Occipital lobe (tissue), 2 donors: ENCODE results near the gene TMEM184A. TPM values are rescaled to one million over a fixed set of nuclear protein-coding genes. Genes with fewer than 3 reads are reported as not detected.

ENCODE experiments used
- DNase-seq: peaks from one replicate; lab custom pipeline; 2025; lab: John Stamatoyannopoulos, UW
- total RNA-seq: library from RNA; depleted of rRNA; stranded (reverse); fragments of >200 nt; gene quantifications from one replicate; pipeline ENCODE4 v1.2.3, GENCODE V29; 2014

TMEM184A gene
- not detected for total RNA-seq

DNA sequence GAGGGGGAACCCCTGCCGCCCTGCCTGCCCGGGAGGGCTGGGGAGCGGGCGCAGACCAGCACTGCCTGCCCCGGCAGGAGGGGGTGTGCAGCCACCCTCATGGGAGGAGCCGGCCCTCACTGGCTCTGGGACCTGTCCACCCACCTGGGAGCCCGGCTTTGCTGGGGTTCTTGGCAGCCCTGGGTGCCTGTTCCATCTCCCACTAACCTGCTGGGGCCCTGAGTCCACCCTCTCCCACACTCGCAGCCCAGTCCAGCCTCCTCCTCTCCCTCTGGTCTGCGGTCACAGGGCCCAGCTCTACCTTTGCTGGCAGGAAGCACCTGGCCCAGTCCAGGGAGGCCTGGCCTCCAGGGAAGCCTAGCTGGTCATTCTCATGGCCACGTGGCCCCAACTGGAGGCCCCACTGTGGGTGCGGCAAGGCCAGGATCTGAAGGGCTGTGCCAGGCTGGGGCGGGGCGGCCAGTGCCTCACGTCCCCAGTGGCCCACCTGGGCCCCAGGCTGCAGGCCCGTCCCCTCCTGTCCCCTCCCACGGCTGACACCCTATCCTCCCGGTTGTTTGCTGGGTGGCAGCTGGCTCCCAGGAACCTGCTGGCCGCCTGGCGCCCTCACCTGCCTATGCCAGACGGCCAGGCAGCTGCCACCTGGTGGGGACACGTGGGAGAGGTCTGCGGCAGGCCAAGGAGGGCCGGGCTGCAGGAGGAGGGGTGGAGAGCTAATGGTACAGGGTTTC lies at the start of gene TMEM184A:
TSS of gene TMEM184A (minus strand) at position 393 of the 731 bp plus-strand sequence. CDS start 721 bp downstream, outside the sequence.
- DNase-seq = no peak

DNA sequence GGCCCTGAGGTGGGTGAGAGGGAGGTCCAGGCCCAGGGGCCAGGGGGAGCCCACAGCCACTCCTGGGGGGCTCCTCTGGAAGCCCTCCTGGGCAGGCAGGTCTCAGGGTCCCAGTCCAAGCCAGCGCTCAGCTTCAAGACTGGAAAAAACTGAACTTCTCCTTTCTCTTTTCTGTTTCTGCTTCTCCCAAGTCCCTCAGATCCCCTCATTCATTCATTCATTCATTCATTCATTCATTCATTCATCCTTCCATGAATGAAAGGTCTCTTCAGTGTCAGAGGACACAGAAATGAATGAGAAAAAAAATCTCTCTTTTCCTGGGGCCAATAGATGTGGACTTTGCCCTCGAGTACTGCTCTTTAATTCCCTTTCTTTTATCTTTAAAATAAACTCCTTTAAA lies 48.4 kb upstream of the TMEM184A start:
- no peak for DNase-seq

DNA sequence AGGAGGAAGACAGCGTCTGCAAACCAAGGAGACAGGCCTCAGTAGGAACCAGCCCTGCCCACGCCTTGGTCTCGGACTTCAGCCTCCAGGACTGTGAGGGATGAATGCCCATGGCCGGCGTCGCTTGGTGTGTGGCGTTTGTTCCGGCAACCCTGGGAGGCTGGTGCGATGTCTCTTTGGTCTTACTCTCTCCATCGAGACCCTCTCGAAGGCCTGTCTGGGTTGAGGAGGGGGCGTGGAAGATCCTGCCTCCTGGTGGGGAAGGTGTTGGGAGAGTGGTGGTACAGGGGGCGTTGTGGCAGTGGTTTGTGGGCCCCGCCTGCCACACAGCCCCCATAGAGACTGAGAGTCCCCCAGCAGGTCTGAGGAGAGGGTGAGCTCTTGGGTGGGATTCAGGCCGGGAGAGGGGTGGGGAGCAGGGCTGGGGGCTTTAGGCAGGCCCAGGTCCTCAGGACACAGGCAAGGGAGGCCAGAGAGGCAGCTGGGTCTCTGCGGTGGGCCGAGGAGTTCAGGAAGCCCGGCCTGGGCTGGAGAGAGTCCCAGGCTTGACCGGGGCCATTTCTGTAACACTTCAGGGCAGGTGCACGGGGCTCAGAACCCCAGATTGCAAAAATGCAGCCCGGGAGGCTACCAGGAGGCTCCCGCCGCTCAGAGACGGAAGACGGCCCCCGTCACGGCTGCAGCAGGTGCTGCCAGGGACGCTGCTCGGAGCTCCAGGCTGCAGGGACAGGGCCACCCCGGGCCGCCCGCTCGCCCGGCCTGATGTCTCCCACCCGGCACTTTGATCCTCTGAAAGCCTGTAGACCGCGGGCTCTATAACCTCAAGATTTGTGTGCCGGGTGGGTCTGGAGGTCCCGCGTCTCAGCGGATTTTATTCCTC lies 47.6 kb upstream of the TMEM184A start:
- DNase-seq = no peak

DNA sequence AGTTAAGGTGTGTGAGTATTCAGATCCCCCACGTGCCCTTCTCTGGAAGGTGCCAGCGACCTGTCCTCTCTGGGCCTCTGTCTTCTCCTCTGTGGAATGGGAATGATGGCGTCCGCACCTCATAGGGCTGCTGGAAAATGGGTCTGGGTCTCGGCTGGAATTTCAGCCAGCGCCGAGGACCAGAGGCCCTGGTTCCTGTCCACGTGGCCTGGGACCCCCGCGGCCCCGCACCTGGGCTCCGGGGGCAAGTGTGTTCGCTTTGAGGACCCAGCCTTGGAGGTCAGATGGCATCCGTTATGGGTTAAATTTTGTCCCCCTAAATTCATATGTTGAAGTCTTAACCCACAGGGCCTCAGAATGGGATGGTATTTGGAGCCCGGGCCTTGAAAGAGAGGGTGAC lies 46.4 kb upstream of the TMEM184A start:
- DNase-seq = no peak

DNA sequence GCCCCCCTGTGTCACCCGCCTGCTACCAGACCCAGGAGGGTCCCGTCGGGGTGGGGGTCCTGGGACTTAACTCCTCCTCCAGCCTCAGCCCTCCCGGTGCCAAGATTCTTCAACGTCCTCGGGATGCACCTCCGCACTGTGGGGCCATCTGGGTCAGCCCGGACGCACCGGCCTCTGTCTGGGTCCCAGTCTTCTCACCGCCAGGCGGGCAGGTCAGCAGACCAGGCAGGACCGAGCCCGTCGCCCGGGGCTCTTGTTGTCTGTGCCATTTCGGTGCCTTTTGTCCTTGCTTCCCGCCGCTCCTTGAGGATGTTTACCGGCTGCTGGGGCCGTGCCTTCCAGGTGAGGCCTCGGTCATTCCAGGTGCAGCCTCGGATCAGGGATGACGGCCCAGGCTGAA lies 46.0 kb upstream of the TMEM184A start:
- no peak for DNase-seq

DNA sequence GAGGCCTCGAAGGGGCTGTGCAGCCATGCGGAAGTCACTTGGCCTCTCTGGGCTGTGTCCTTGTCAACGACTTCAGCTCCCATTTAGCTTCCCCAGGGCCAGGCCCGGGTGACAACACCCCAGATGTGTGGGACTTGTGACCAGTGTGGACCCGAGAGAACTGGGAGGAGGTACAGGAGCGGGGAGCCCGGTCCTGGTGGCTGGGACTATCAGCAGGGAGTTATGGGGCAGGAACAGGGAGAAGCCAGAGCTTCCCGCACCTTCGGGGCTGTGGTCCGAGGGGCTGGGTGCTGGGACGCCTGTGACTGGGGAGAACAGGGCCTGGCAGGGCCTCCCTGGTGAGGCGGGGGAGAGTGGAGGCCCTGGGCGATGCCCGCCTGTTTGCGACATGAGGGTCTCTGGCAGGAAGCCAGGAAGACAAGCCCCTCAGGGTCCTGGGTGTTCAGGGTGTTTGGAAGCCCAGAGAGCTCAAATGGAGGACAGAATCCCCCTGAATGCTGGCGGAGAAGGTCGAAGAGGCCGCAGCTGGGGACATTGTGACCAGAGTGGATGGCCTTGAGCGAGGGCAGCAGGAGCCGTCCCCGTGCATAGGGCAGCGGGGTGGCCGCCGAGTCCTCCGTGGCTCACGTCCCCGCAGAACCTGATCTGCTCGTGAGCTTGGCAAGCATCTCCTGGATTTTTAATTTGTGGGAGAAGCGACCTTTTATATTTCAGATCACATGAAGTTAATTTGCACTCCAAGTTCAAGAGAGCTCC lies 43.8 kb upstream of the TMEM184A start:
- DNase-seq = no peak

DNA sequence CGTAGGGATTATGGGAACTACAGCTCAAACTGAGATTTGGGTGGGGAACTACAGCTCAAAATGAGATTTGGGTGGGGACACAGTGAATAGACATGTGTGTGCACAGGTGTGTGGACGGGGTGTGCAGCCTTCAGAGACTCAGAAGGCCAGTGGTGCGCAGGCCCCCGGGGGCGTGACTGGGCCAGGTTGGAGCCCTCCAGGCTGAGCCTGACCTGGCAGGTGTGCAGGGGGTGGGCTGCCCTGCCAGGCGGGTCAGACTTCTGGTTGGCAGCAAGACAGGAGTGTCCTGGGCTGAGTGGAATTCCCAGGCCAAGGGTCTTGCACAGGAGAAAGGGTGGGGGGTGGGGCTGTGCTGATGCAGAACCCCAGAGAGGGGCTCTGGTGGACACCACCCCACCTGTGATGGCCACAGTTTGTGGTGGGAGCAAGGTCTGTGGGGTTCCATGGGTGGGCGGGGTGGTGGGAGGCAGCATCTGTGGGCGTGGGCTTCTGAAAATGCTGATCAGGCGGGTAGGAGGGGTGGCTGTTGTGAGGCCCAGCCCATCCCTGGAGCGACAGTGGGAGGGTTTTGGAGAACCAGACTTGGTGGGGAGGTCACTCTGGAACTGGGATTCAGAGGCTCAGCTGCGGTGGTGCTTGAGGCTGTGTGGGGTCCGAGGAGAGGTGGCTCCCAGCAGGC lies 43.1 kb upstream of the TMEM184A start:
- DNase-seq = no peak

DNA sequence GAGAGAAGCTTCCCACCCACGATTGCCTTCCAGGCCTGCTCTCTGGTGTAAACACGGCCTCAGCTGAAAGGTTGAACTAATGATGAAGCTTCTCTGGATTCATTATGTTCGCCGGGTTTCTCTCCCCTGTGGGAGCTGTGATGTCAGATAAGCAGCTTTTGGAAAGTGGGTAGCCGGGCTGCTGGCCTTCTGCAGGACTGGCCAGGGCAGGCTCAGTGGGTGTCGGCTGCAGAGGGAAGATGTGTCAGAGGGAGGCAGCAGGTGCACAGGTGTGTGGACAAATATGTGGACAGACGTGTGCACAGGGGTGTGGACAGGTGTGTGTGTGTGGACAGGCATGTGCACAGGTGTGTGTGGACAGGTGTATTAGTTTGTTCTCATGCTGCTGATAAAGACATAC lies 42.3 kb upstream of the TMEM184A start:
- no peak for DNase-seq

DNA sequence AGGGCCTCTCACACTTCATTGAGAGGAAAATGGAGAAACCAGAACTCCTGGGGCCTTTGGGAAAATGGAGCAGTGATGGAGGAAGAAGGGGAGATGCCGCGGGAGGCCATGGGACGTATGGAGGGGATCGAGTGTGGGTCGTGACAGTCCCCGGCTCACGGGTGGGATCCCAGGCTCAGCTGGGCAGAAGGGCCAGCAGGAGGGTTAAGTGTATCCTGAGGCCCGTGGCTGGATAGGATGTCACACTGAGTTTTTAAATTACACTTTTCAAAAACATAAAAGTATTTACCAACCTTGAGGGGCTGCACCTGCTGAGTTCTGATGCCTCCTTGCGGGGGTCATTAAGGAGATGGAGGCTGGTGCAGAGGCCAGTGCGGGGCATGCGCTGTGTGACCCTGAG lies 41.8 kb upstream of the TMEM184A start:
- no peak for DNase-seq

DNA sequence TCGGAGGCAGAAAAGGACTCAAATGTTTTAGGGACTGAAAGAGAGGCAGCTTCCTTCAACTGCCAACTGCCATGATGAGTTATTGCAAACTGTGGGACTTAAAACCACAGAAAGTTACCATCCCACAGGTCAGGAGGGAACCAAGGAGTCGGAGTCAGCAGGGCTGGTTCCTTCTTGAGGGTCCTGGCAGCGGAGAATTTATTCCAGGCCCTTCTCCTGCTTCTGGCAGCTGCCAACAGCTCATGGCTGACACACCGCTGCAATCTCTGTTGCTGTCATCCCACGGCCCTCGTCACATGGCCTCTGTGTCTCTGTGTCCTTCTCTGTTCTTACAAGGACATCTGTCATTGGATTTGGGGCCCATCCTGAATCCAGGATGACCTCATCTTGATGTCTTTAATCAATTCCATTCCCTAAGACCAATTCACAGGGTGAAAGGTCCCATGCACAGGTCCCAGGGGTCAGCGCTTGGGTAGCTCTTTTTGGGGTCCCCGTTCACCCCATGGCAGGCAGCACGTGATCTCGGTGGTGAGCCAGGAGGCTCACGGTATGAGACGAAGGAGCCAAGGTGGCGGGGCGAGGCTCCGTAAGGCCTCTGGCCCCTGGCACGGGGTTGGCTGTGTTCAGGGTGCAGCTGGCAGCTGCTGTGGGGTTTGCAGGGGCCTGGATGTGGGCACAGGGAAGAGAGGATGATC lies 41.2 kb upstream of the TMEM184A start:
- DNase-seq = no peak

DNA sequence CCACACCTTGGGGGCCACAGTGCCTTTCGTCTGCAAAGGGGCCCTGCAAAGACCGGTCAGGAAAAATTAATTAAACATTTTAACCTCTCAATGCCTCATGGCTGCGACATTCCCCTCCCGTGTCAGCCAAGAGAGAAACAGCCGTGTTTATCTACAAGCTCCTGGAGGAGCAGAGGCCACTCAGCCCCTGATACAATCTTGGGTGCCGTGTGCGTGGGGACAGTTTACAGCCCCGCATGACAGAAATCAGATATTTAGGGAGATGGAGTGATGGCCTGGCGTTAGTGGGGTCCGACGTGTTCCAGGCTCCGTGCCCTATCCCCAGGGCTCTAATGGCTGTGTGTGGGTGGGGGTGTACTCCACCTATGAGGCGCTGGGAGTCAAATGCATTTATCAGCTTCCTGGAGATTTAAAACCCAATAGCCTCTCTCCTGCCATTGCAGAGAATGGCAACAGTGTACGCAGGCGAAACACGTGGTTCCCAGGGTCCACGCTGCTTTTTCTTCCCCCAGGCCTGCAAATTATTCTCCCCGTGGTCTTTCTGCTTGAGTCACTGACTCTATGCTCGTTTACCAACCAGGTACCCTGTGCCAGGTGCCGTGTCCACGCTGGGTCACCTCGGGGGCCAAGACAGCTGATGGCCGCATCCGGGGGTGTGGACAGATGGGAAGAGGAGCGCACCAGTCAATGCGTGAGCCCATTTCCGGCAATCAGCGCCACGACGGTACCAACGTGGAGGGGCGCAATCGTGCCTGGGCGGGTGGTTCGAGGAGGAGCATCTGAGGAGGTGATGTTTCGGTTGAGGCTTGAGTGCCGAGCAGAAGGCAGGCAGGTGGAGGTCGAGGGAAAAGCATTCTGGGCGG lies 40.4 kb upstream of the TMEM184A start:
- DNase-seq = no peak

DNA sequence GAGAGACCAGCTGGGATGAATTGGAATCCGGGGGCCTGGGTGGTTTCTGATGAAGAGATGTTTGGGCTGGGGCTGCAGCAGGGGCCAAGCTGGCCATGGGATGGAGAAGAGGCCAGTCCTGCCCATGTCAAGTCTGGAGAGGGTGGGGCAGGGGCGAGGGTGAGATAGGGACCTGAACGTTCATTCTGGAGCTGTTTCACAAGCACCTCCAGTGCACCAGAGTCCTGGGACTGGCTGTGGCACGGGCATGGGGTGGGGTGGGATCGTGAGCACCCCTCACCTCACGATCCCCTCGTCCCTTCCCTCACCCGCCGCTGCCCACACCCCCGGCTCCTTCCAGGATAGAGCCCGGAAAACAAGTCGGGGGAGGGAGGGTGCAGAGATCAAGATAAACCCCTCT lies 39.6 kb upstream of the TMEM184A start:
- no peak for DNase-seq

DNA sequence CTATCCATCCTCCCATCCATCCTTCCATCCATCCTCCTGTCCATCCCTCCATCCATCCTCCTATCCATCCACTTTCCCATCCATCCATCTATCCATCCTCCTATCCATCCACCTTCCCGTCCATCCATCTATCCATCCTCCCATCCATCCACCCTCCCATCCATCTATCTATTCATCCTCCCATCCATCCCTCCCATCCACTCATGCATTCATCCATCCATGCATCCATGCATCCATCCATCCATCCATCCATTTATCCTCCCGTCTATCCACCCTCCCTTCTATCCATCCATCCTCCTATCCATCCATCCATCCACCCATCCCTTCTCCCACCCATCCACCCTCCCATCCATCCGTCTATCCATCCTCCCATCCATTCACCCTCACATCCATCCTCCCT lies 39.0 kb upstream of the TMEM184A start:
- DNase-seq = no peak

DNA sequence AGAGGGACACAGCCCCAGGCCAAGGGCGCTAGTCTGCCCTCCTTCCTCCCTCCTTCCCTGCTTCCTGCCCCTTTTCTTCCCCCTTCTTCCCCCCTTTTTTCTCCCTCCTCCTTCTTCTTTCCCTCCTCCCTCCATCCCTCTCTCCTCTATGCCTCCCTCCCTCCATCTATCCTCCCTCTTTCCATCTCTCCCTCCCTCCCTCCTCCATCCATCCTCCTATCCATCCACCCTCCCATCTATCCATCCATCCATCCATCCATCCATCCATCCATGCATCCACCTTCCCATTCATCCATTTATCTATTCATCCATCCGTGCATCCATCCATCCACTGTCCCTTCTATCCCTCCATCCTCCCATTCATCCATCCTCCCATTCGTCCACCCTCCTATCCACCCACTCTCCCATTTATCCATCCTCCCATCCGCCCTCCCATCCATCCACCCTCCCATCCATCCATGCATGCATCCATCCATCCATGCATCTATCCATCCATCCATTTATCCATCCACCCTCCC lies 38.0 kb upstream of the TMEM184A start:
- no peak for DNase-seq

DNA sequence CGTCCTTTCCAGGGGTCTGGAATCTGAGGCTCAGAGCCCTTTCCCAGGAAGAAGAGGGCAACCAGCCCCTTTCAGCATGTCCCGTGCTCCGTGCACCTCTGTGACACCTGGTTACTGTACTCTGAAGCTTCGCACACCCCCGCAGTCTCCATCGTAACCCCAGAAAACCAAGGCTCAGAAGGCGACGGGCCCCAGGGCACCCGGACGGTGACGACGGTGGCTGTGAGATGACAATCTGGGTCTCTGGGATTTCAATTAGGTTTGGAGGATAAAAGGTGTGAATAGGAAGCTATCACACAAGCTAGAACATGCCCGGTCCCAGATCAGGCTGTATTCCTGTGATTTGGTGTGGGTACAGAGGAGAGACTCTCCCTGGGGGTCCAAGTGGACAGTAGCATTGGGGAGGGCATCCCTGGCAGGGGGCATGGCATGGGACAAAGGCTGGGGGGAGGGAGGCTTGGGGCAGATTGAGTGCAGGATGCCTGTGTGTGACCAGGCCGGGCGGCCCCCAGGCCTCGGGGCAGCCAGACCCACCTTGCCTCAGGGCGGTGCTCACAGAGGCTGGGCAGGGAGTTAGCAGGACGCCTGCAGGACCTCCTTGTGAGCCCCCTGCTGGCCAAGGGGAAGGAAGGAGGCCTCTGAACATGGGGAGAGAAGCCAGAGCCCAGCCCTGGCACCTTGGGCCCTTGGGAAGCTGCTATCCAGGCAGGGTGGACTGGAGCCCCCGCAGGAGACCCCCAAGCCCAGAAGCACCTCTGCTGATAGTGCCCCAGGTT lies 37.3 kb upstream of the TMEM184A start:
- DNase-seq = no peak

DNA sequence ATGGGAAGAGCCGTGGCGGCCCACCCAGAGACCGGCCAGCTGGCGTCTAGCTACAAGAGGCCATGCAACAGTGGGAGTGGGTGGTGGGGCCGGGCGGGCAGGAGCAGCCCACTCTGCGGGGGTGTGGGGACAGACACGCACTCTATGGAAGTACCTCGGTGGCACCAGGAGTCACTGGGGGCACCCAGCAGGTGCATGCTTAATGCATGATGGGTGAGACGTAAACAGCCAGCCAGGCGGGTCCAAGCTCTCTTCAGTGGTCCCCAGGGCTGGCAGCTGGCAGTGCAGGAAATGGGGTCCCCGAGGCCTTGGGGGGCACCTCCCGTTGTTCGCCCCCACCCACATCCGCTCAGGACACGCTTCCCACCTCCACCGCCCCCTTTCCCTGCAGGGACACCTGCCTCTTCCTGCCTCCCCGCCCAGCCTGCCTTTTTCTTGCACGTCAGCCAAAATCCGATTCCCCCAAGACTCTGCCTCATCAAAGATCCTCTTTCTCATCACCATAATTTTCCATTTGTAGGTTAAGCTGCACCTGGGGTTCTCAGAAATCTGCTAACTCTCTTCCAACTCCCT lies 36.4 kb upstream of the TMEM184A start:
- no peak for DNase-seq

DNA sequence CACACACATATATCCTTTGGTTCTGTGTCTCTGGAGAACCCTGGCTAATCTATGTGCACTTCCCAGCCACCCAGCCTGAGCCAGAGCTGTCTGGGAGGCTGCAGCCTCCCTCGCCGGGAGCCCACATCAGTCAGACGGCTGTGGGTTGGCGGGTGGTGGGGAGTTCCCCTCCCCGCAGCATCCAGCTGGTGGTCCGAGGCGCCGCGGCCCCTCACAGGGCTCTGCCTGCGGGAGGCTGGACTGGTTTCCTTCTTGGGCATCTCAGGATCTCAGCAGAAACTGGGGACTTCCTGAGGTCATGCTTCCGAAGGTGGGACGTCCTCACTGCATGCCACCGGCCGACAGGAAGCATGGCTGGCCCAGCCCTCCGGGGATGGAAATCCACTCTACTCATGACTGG lies 35.9 kb upstream of the TMEM184A start:
- DNase-seq = no peak

DNA sequence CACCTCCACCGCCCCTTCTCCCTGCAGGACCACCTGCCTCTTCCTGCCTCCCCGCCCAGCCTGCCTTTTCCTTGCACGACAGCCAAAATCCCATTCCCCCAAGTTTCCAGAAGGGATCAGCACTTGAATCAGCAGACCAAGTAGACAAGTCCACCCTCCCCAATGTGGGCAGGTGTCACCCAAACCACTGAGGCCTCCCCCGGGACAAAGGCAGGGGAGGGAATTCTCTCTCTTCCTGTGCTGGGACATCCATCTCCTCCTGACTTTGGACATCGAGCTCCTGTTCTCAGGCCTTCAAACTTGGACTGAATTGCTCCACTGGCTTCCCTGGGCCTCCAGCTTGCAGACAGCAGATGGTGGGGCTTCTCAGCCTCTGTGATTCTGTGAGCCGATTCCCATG lies 35.4 kb upstream of the TMEM184A start:
- no peak for DNase-seq

DNA sequence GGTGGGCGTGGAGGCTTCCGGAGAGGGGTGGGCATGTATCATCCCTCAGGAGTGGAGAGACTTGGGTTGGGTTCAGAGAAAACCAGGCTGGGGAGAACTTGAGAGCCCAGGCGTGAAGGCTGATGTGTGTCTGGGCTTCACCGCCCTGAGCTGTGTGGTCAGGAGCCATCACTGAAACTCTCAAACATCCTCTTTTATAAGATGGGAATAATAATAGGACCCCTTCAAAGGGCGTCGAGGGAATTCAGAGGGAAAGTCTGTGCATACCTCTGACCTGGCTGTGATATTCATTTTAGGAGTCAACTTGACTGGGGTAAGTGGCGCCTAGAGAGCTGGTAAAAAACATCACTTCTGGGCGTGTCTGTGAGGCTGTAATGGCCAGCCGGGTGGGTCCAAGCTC lies 34.9 kb upstream of the TMEM184A start:
- no peak for DNase-seq
